ENCODE results near the gene EPHB3.

The EPHB3 gene

DNA sequence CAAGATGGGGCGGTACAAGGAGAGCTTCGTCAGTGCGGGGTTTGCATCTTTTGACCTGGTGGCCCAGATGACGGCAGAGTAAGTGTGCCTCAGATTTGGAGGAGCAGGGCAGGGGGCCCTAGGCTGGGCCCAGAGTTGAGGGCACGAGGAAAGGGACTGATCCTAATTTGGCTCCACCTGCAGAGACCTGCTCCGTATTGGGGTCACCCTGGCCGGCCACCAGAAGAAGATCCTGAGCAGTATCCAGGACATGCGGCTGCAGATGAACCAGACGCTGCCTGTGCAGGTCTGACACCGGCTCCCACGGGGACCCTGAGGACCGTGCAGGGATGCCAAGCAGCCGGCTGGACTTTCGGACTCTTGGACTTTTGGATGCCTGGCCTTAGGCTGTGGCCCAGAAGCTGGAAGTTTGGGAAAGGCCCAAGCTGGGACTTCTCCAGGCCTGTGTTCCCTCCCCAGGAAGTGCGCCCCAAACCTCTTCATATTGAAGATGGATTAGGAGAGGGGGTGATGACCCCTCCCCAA lies 19.8 kb downstream of the EPHB3 start:
- DNase-seq, result no peak

DNA sequence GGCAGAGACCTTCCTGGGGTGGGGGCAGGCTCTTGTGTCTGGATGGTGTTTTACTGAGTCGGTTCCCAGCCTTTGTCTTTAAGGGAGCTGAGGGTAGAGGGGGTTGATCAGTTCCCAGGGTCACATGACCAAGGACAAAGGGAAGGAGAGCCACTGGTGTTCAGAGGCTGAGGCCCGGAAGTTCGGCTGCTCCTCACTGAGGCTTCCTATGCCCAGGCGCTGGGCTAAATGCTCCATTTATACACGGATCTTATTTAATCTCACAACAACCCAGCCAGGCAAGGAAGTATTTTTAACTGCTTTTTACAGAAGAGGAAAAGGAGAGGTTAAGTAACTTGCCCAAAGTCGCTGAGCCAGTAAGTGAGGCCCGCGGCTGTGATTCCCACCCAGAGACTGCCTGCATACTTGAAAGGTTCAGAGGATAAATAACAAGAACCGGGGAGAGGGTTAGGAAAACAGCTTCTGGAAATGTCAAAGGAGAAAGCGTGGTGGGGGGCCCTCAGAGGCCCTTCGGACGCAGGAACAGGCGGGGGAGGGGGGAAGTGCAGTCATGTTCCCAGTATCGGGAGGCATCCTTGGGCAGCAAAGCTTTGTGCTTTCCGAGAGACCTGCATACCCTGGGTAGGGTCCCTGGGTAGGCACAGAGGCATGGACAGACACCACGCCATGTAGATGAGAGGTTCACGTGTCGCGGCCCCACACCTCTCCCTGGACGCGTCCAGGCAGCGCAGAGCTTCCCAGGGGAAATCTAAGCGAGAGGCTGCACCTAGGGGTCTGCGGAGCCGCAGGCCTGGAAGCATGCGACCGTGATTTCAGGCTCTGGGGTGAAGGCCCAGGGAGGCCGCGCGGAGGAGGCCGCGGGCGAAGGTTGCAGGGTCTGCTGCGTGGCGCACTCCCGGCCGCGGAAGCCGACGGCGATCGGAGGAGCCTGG lies 21.3 kb downstream of the EPHB3 start:
- DNase-seq, result no peak

GRCh38 chr3:184583578-184584451 lies 22.2 kb downstream of the EPHB3 start:
- DNase-seq, result peak; percentile 17

DNA sequence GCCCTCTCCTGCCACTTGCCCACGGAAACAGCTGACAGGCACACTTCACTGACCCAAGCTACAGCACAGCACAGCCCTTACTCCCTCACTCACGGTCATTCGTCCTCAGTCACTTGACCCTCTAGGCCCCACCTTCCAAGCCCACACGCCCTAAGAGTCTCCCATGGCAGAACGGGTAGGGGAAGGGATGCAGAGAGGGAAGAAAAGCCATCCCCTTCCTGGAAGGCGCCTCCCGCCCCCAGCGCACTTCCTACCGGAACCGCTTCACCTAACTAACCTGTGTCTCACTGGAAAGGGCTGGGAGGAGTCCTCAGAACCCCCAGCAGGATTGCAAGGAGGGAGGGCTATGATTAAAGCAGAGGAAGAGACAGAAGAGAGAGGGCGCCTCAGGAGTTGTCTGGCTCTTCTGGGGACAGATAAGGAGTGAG lies 22.9 kb downstream of the EPHB3 start:
- no peak for DNase-seq

- no peak for DNase-seq
Measured at GRCh38 chr3:184585545-184585944, 24.0 kb downstream of the EPHB3 start.

- no peak for DNase-seq
Measured at GRCh38 chr3:184586851-184587250, 25.3 kb downstream of the EPHB3 start.

GRCh38 chr3:184588776-184589175 lies 27.2 kb downstream of the EPHB3 start:
- DNase-seq, result no peak

DNA sequence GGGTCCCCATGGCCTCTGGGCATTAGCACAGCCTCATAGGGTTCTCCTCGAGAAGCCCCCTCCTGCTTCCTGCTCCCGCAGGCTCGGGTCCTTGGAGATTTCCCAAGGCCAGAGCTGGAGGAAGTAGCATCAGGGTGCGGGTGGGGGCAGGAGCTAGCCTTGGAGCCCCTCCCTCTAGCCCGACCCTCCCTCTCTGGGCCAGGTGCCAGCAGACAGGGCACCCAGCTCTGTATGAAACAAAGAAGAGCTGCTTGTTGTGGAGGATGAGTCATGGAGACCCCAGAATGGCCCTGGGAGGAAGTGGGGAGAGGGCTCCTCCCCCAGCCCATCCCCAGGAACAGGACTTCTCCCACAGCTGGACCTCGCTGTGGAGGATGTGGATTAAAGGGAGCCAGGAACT lies 29.2 kb downstream of the EPHB3 start:
- DNase-seq, result no peak

DNA sequence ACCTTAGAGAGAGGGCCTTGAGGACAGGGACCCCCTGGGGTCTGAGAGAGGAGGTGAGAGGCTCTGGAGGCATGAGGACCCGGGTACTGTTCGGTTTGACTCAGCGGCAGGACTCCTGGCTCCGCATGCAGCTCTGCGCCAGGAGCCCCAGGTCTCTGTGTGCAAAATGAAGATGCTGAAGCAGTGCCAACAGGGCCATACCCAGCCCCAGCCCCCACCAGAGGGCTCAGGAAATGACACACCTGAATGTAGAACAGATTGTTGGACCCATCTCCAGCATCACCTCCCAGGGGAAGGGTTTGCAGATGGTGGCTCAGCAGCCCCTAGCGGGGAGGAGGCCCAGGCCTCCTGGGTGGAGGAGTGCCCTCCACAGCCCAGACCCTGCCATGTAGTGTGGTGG lies 30.2 kb downstream of the EPHB3 start:
- DNase-seq, result no peak

DNA sequence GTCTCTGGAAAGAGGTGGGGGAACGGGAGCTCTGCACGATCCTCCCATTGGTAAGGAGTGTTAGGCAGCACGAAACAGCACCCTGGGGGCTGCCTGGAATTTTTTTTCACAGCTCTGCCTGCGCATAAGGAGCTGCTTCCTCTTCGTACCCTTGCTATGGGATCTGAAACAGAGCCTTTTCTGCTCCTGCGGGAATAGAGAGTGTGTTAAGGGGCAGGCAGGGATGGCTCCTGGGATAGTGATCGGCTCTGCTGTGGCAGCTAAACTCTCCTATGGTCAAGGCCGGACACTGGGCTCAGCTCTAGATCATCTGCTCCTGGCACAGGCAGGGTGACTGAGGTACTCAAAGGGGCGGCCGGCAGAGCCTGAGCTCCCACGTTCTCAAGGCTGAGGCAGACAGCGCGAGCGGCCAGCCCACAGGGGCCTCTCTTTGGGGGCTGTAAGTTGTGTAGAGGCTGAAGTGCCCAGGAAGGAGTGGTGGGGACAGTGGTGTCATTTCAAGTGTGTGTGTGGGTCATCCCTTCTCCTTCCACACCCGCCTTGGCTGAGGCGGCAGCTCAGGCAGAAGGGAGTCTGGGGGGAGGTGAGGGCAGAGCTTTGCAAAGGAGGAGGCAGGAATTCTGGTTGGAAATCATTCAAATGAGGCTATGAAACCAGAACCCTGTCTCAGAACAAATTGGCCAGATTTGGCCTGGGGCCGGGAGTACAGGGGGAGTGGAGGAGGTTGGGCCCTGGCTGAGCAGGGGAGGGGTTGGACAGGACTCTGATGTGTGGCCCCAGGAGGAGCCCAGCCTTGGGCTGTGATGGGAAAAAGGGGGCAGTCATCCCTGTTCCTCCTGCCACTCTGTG lies 31.0 kb downstream of the EPHB3 start:
- no peak for DNase-seq

- no peak for DNase-seq
Measured at GRCh38 chr3:184593220-184593927, 31.8 kb downstream of the EPHB3 start.

- no peak for DNase-seq
Measured at GRCh38 chr3:184593928-184594303, 32.3 kb downstream of the EPHB3 start.

DNA sequence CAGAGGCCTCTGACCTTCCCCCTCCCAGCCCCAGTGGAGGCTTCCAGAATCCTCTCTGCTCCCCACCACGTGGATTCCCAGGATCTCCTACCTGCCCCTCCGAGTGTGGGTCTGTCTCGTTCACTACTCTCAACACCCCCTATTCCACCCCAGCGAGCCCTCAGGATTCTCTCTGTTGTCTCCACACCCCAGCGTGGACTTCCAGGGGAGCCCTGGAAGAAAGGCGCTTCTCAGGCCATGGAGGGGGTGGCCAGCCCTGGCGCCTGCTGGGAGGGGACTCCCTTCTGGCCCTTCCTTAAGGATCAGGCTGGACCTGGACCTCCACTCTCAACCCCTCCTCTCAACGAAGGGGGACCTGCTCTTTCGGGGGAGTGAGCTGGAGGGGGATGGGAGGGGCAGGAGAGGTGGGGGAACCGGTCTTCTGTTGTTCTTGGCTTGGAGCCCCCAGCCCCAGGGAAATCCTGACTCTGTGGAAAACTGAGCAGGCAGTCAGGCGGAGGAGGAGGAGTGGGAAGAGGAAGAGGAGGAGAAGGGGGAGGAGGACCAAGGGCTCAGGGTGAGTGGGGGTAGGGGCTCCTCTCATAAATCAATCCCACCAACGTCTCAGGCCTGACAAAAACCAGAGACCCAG lies 32.9 kb downstream of the EPHB3 start:
- DNase-seq, result no peak

- no peak for DNase-seq
Measured at GRCh38 chr3:184595726-184596125, 34.1 kb downstream of the EPHB3 start.

DNA sequence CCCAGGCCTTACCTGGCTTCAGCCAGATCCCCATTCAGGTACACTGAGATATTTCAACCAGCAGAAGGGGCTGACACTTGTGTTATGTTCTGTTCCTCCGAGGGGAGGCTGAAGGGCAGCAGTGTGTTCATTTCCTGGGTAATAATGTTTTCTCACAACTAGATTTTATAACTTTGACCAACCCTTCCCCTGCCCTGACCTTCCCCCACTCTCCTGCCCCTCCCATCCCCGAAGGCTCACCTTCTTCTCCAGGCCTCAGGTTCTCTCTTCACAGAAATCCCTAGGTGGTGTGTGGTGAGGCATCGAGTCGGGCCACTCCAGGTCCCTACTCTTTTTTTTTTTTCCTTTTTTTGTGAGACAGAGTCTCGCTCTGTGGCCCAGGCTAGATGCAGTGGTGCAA lies 34.6 kb downstream of the EPHB3 start:
- DNase-seq, result no peak

- DNase-seq, result no peak
Measured at GRCh38 chr3:184596886-184597575, 35.4 kb downstream of the EPHB3 start.

DNA sequence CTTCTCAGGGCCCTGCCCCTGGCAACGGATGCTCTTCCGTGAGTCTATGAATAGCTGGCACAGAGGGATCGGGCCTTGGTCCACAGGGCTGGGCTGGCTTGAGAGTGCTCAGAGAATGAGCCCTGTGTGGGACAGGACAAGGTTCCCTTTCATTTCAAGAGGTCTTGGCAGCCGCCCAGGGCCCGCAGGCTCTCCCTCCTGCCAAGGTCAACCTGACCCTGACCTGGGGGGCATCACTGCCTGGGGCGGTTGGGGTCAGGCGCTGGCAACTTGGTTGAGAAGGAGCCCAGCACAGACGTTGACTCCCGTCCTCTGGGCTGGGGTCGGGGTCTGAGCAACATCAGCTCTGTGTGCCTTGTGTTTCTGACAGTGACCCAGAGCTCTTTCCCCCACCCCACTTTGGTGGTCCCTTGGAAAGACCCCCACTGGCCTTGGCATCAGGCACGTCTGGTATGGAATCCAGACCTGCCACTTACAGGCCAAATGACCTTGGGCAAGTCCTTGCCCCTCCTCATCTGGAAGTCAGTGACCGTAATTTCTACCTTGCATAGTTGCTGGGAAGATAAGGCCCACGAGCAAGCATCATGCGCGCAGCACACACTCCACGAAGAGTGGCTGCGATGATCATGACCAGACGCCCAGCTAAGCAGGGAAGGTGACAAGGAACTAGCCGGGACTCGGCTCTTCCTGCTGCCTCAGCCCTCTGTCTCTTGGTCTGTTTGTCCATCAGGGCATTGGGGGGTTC lies 36.4 kb downstream of the EPHB3 start:
- DNase-seq, result no peak

DNA sequence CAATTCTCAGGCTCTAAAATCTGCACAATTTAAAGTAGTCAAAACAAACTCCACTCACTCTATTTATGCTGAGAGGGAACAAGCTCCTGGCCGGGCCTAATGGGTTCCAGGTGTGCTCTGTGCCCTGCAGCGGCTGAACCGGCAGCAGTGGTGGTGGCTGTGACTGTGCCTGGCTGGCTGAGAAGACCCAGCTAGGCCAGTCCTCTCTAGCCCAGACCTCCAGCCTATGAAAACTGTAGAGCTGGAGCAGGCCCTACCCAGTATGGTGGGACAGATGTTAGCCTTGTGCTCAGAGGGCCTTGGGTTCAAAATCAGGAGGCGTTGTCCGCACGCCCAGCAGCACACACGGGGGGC lies 37.0 kb downstream of the EPHB3 start:
- no peak for DNase-seq

- no peak for DNase-seq
Measured at GRCh38 chr3:184599143-184599542, 37.6 kb downstream of the EPHB3 start.

- no peak for DNase-seq
Measured at GRCh38 chr3:184600685-184601377, 39.2 kb downstream of the EPHB3 start.
